ENCODE results near the gene HMX2.

The HMX2 gene

GRCh38 chr10:123139521-123140163 is 8.3 kb upstream of the HMX2 start:
- DNase-seq: no peak

- DNase-seq: no peak
Observed at GRCh38 chr10:123140164-123140982, 7.6 kb upstream of the HMX2 start.

GRCh38 chr10:123140983-123141390 is 6.9 kb upstream of the HMX2 start:
- DNase-seq: no peak

GRCh38 chr10:123141791-123142700 is 5.9 kb upstream of the HMX2 start:
- DNase-seq: no peak

- DNase-seq: no peak
Observed at GRCh38 chr10:123142701-123143161, 5.2 kb upstream of the HMX2 start.

GRCh38 chr10:123143162-123143824 is 4.6 kb upstream of the HMX2 start:
- DNase-seq: no peak

GRCh38 chr10:123143825-123144168 is 4.1 kb upstream of the HMX2 start:
- DNase-seq: no peak

- no peak for DNase-seq
Observed at GRCh38 chr10:123144697-123145541, 3.0 kb upstream of the HMX2 start.

GRCh38 chr10:123145542-123146012 is 2.4 kb upstream of the HMX2 start:
- no peak for DNase-seq

GRCh38 chr10:123146013-123146893 is 1.7 kb upstream of the HMX2 start:
- no peak for DNase-seq

- DNase-seq: no peak
Observed at GRCh38 chr10:123146894-123147634, 872 bp upstream of the HMX2 start.

GRCh38 chr10:123148414-123149161 is 652 bp downstream of the HMX2 start:
- DNase-seq: no peak

- no peak for DNase-seq
Observed at GRCh38 chr10:123149162-123149567, 1.2 kb downstream of the HMX2 start.

GRCh38 chr10:123149568-123150270 is 1.8 kb downstream of the HMX2 start:
- peak; percentile 46 for DNase-seq

- peak; percentile 42 for DNase-seq
Observed at GRCh38 chr10:123150271-123150985, 2.5 kb downstream of the HMX2 start.

- peak; percentile 52 for DNase-seq
Observed at GRCh38 chr10:123150986-123151736, 3.2 kb downstream of the HMX2 start.

GRCh38 chr10:123151737-123152135 is 3.8 kb downstream of the HMX2 start:
- no peak for DNase-seq

All from activated CD4-positive, alpha-beta T cell treated with anti-CD3 and anti-CD28 coated beads, Interleukin-10, Interleukin-2, amounts not matched to agents 100 ng/mL and 50 ng/mL, durations not matched to agents 16 hours and 8 hours (primary cell).